H1 (cell line): Measurements from ENCODE around the gene PUS3. TPM values are rescaled to one million over a fixed set of nuclear protein-coding genes. Genes with fewer than 3 reads are reported as not detected.

ENCODE experiments used
- E2F6 ChIP-seq: IDR thresholded peaks from 2 replicates; pipeline ENCODE4 v1.6.1; 2012; ENCODE audit warnings: inconsistent platforms
- RAD21 ChIP-seq, 2 experiments: IDR thresholded peaks in 1 of 2; conservative IDR thresholded peaks in 1 of 2; 2 replicates each; pipeline ENCODE4 v1.6.1; 2011; ENCODE audit warnings: low read depth in 2 of 2, low read length in 2 of 2, improper control_type of control experiment in 1 of 2, inconsistent platforms in 1 of 2, mild to moderate bottlenecking in 1 of 2, moderate library complexity in 1 of 2
- SRF ChIP-seq: IDR thresholded peaks from 2 replicates; pipeline ENCODE4 v1.6.1; 2011; ENCODE audit warnings: mild to moderate bottlenecking, low read depth, low read length, moderate library complexity
- TCF12 ChIP-seq: IDR thresholded peaks from 2 replicates; pipeline ENCODE4 v1.6.1; 2011; ENCODE audit warnings: low read depth, mild to moderate bottlenecking, low read length
- ZNF274 ChIP-seq: IDR thresholded peaks from 2 replicates; pipeline ENCODE4 v1.7.0; 2012; ENCODE audit warnings: low read length, borderline replicate concordance; ENCODE audit errors: extremely low read depth
- polyA plus RNA-seq, 7 experiments: library from polyadenylated mRNA; depleted of rRNA in 3 of 7; stranded (reverse) in 5 of 7; unstranded in 2 of 7; fragments of >200 nt in 5 of 7; fragments of 200-250 nt in 2 of 7; gene quantifications; 1 replicate in 5 of 7; 2 replicates in 1 of 7; 4 replicates in 1 of 7; pipeline versions ENCODE4 v1.2.1 to v1.2.3, GENCODE V29; 2011 to 2013; ENCODE audit warnings: missing spikeins in 2 of 7, mixed read lengths in 2 of 7
- total RNA-seq: library from RNA; stranded (reverse); fragmentation: NEBNext Ultra II Directional; extraction: Animal tissue kit (Norgen Biotek cat#: 25700); gene quantifications from 2 replicates; pipeline ENCODE4 v1.2.1, GENCODE V29; 2021

Gene PUS3
- total and polyA plus RNA-seq, 2 of the 8 experiments (the other 6 are each of a cell fraction or from before 2014, with no cell fraction given) = 8.7 to 22.6 TPM

- no peak for TF ChIP-seq RAD21 (IDR thresholded peaks at IDR 0.05 in 1 of 2, conservative IDR thresholded peaks at IDR 0.05 in 1 of 2; ENCODE audit: low read depth in 2 of 2, low read length in 2 of 2)
- no peak for TF ChIP-seq E2F6
- TF ChIP-seq TCF12 = no peak
- no peak for TF ChIP-seq ZNF274
- TF ChIP-seq SRF = no peak
These were observed 29.3 kb upstream of the PUS3 start (continued) for GRCh38 chr11:125932301-125932700.
